B cell (primary cell): ENCODE measurements around the gene FBXO2. TPM values are rescaled to one million over a fixed set of nuclear protein-coding genes. Genes with fewer than 3 reads are reported as not detected.

Experiments
- ATAC-seq: fragments of 200-7000 bp; cut with Tn5 transposase; one replicate; pipeline ENCODE4 v1.10.0; 2021; ENCODE audit warnings: low read depth, mild to moderate bottlenecking, moderate number of reproducible peaks, moderate library complexity
- CTCF ChIA-PET: fragments of 350-600 bp; sonication (Branson Sonifier 250); formaldehyde crosslinking; loops from one replicate; lab custom pipeline; 2021; ENCODE audit warnings: antibody characterized with exemption, inconsistent platforms; lab: Charles Lee
- POLR2A ChIA-PET: fragments of 350-600 bp; sonication (Branson Sonifier 250); formaldehyde crosslinking; loops from one replicate; lab custom pipeline; 2021; ENCODE audit warnings: antibody characterized with exemption; lab: Charles Lee
- DNase-seq: peaks from one replicate; pipeline ENCODE4 v3.0.0; 2013
- H2AFZ ChIP-seq: 2 replicates; pipeline ENCODE4 v1.6.1; 2012; ENCODE audit warnings: mild to moderate bottlenecking, low read depth, low read length; ENCODE audit not compliant: insufficient read depth, poor library complexity, severe bottlenecking
- H3K27ac ChIP-seq, 2 donors: 1 replicate in 1 of 2; 2 replicates in 1 of 2; pipeline ENCODE4 v1.5.1; 2012 to 2013; ENCODE audit warnings: low read length in 2 of 2, mild to moderate bottlenecking in 2 of 2, moderate library complexity in 1 of 2
- H3K27me3 ChIP-seq, 4 experiments: fragments of 200-600 bp in 1 of 4; sonication (generic) in 1 of 4; replicated peaks in 1 of 4; 1 replicate in 2 of 4; 2 replicates in 2 of 4; pipeline versions ENCODE4 v1.6.1 to v1.7.0; 2013 to 2016; ENCODE audit warnings: low read length in 3 of 4, mild to moderate bottlenecking in 2 of 4, mixed read lengths in 1 of 4, moderate library complexity in 1 of 4; ENCODE audit not compliant: insufficient read depth in 4 of 4, control insufficient read depth in 3 of 4; ENCODE audit errors: control extremely low read depth in 1 of 4
- H3K36me3 ChIP-seq, 2 experiments: replicated peaks in 1 of 2; 1 replicate in 1 of 2; 2 replicates in 1 of 2; pipeline versions ENCODE4 v1.6.1 to v1.7.1; 2013; ENCODE audit warnings: low read length in 1 of 2; ENCODE audit not compliant: insufficient read depth in 2 of 2, control insufficient read depth in 1 of 2; ENCODE audit errors: control extremely low read depth in 1 of 2, extremely low read depth in 1 of 2
- H3K4me1 ChIP-seq, 2 donors: fragments of 200-600 bp in 1 of 2; sonication (generic) in 1 of 2; 1 replicate in 1 of 2; 2 replicates in 1 of 2; pipeline versions ENCODE4 v1.5.1 to v1.6.1; 2013 to 2017; ENCODE audit warnings: low read length in 2 of 2; ENCODE audit not compliant: control insufficient read depth in 2 of 2, insufficient read depth in 2 of 2
- H3K4me2 ChIP-seq: replicated peaks from 2 replicates; pipeline ENCODE3; 2012; ENCODE audit warnings: mild to moderate bottlenecking, low read depth, low read length; ENCODE audit not compliant: poor library complexity, severe bottlenecking
- H3K4me3 ChIP-seq, 5 experiments: fragments of 200-600 bp in 1 of 5; sonication (generic) in 1 of 5; 1 replicate in 3 of 5; 2 replicates in 2 of 5; pipeline versions ENCODE4 v1.5.1 to v1.7.0; 2011 to 2016; ENCODE audit warnings: low read length in 4 of 5, mild to moderate bottlenecking in 4 of 5, low read depth in 2 of 5, control low read depth in 1 of 5, moderate library complexity in 1 of 5; ENCODE audit not compliant: insufficient read depth in 1 of 5; ENCODE audit errors: control extremely low read depth in 1 of 5, extremely low read depth in 1 of 5
- H3K79me2 ChIP-seq: fragments of 200-600 bp; sonication (generic); one replicate; pipeline ENCODE4 v1.6.0; 2016; ENCODE audit warnings: low read length; ENCODE audit not compliant: control insufficient read depth, insufficient read depth
- H3K9ac ChIP-seq: fragments of 200-600 bp; sonication (generic); 2 replicates; pipeline ENCODE4 v1.6.1; 2017; ENCODE audit warnings: mild to moderate bottlenecking, low read length, moderate library complexity
- H3K9me3 ChIP-seq, 3 donors: one replicate each; pipeline versions ENCODE4 v1.6.1 to v1.7.1; 2013; ENCODE audit warnings: low read length in 2 of 3; ENCODE audit not compliant: control insufficient read depth in 2 of 3, insufficient read depth in 1 of 3; ENCODE audit errors: control extremely low read depth in 1 of 3
- H4K20me1 ChIP-seq: 2 replicates; pipeline ENCODE4 v1.6.0; 2012; ENCODE audit warnings: mild to moderate bottlenecking, low read length; ENCODE audit not compliant: insufficient read depth, control insufficient read depth, poor library complexity, severe bottlenecking
- H3K27ac Mint-ChIP-seq: one replicate; pipeline ENCODE4 v1.8.0; 2021; ENCODE audit warnings: mixed read lengths
- H3K27me3 Mint-ChIP-seq: one replicate; pipeline ENCODE4 v1.8.0; 2021; ENCODE audit warnings: mixed read lengths
- H3K4me1 Mint-ChIP-seq: one replicate; pipeline ENCODE4 v1.8.0; 2021; ENCODE audit warnings: mixed read lengths
- H3K4me3 Mint-ChIP-seq: one replicate; pipeline ENCODE4 v1.8.0; 2021; ENCODE audit warnings: mixed read lengths
- H3K9me3 Mint-ChIP-seq: one replicate; pipeline ENCODE4 v1.8.0; 2022; ENCODE audit warnings: mixed read lengths; ENCODE audit not compliant: insufficient read depth
- EZH2 ChIP-seq: IDR thresholded peaks from 2 replicates; pipeline ENCODE4 v1.6.1; 2012; ENCODE audit warnings: borderline replicate concordance, low read depth, mild to moderate bottlenecking, moderate library complexity, low read length; ENCODE audit not compliant: insufficient read depth, poor library complexity, severe bottlenecking
- WGBS: methylation state at CpG from one replicate; pipeline ENCODE4 v1.1.5; 2013; ENCODE audit warnings: missing lambda C conversion rate; ENCODE audit not compliant: insufficient coverage; 5-methylcytosine and 5-hydroxymethylcytosine counted together
- intact Hi-C: fragments of 100-400 bp; cut with micrococcal nuclease; formaldehyde crosslinking; loops from one replicate; pipeline ENCODE4 v1.10.0; 2022
- polyA minus RNA-seq: library from RNA; depleted of rRNA, polyadenylated mRNA; stranded (reverse); fragments of >200 nt; gene quantifications from 2 replicates; pipeline ENCODE4 v1.2.3, GENCODE V29; 2012
- polyA plus RNA-seq: library from polyadenylated mRNA; depleted of rRNA; stranded (reverse); fragments of >200 nt; gene quantifications from 2 replicates; pipeline ENCODE4 v1.2.3, GENCODE V29; 2012
- total RNA-seq, 2 donors: library from RNA; stranded (reverse); fragments of 120-200 nt in 1 of 2; gene quantifications; 1 replicate in 1 of 2; 2 replicates in 1 of 2; pipeline versions ENCODE4 v1.2.3 to v1.2.4, GENCODE V29; 2013 to 2022
- TF ChIP-seq, protein P1 (sequence below): fragments of 200-600 bp; IDR thresholded peaks from one replicate; pipeline ENCODE4 v1.8.0; 2022; ENCODE audit warnings: antibody characterized with exemption, mild to moderate bottlenecking

Gene FBXO2, protein sequence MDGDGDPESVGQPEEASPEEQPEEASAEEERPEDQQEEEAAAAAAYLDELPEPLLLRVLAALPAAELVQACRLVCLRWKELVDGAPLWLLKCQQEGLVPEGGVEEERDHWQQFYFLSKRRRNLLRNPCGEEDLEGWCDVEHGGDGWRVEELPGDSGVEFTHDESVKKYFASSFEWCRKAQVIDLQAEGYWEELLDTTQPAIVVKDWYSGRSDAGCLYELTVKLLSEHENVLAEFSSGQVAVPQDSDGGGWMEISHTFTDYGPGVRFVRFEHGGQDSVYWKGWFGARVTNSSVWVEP
- total RNA-seq (9.6 and 10.7 TPM in 2 replicates), polyA plus RNA-seq (9.3 and 9.6 TPM in 2 replicates), polyA minus RNA-seq (5.9 and 6.0 TPM in 2 replicates)
- total RNA-seq (2013), result 5.3 TPM

DNA sequence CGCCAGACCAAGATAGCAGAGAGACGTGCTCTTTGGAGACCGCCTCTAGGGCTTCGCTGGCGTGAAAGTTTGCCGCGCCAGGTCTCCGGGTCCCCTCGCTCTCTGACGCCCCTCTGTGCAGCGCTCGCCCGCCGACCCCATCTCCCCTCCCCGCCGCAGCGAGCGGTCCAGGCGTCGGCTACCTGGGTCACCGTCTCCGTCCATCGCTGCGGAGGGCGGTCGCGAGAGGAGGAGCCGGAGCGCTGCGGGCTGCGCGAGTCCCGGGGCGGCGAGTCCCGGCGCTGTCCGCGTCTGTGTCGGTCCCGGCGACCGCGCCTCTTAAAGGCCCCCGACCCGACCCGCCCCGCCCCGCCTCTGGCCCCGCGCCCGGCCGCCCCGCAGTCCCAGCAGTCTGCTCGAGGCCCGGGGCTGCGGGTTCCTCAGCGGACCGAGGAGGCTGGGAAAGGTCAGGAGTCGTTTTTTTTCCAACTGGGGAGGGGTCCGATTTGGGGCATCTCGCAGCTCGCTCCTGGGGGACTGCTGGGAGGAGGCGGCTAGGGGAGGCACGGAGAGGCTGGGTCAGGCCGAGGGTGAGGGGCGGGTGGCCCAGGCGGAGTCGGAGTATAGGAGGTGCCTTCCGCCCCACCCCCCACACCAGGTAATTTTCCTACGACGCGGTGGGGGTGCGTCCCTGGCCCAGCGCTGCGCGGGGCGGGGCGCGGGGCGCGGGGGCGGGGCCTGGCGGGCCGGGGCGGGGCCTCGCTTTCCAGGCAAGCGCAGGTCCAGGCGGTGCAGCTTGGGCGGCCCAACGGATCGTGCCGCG is at the start of gene FBXO2, which contains the start of gene FBXO44:
TSS of gene FBXO2 (minus strand) at position 293 of the 802 bp plus-strand sequence. CDS start at position 204, 89 bp downstream.
TSS of gene FBXO44 (plus strand) at position 741 of the 802 bp plus-strand sequence. CDS start 959 bp downstream, outside the sequence.
- peak within 1 kb of the TSS; percentile 50 for H3K27ac Mint-ChIP-seq
- H3K27ac ChIP-seq, result peak within 1 kb of the TSS in 1 of 2 donors; percentile 25
- WGBS, result 10% methylated on average over 84 of the region's 94 CpGs

More for the DNA sequence above, at the start of gene FBXO2, which contains the start of gene FBXO44:
- Mint-ChIP-seq H3K9me3 (no peaks in the 10 kb centered on the region), H3K4me3 (peak within 1 kb of the TSS; percentile 84), H3K27me3 (no peaks in the 10 kb centered on the region), H3K4me1 (peaks cover 28% of the 10 kb centered on the region)
- intact Hi-C loops, result loop anchor here (1.0 to 5.0 kb wide), 7 partner anchors 10 to 392 kb away; partner anchors contain the start of genes FBXO6, MAD2L2, MTHFR and MTOR
- Histone ChIP-seq H3K27me3 (no peaks in the 10 kb centered on the region), H4K20me1 (peaks cover 11% of the 10 kb centered on the region), H3K79me2 (no peaks in the 10 kb centered on the region), H3K4me2 (peak within 1 kb of the TSS; percentile 95), H2AFZ (peak within 1 kb of the TSS; percentile 80), H3K4me1 (peaks cover 22 to 35% of the 10 kb centered on the region in 2 donors), H3K4me3 (peak within 1 kb of the TSS in 4 of 5 experiments; percentile 69 to 82 (median 74)), H3K36me3 (peaks cover 0 to 10% of the 10 kb centered on the region in 2 experiments), H3K9me3 (no peaks in the 10 kb centered on the region), H3K9ac (peak within 1 kb of the TSS; percentile 70)
- ChIA-PET POLR2A (interaction anchor here (0.6 to 1.4 kb wide), 4 partner anchors 9 to 729 kb away, joined by 3 to 8 read pairs (median 6); partner anchors contain the start of gene FBXO6), CTCF (interaction anchor here (0.8 to 18.9 kb wide), 4 partner anchors 9 to 69 kb away, joined by 4 to 231 read pairs (median 32); partner anchors contain the start of gene FBXO6)
- DNase-seq, result peak; percentile 77
- peak; percentile 86 for ATAC-seq
- no peak for TF ChIP-seq EZH2
- TF ChIP-seq, protein P1, sequence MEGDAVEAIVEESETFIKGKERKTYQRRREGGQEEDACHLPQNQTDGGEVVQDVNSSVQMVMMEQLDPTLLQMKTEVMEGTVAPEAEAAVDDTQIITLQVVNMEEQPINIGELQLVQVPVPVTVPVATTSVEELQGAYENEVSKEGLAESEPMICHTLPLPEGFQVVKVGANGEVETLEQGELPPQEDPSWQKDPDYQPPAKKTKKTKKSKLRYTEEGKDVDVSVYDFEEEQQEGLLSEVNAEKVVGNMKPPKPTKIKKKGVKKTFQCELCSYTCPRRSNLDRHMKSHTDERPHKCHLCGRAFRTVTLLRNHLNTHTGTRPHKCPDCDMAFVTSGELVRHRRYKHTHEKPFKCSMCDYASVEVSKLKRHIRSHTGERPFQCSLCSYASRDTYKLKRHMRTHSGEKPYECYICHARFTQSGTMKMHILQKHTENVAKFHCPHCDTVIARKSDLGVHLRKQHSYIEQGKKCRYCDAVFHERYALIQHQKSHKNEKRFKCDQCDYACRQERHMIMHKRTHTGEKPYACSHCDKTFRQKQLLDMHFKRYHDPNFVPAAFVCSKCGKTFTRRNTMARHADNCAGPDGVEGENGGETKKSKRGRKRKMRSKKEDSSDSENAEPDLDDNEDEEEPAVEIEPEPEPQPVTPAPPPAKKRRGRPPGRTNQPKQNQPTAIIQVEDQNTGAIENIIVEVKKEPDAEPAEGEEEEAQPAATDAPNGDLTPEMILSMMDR, result no peak
